ENCODE data around the gene PIK3CD.

DNA sequence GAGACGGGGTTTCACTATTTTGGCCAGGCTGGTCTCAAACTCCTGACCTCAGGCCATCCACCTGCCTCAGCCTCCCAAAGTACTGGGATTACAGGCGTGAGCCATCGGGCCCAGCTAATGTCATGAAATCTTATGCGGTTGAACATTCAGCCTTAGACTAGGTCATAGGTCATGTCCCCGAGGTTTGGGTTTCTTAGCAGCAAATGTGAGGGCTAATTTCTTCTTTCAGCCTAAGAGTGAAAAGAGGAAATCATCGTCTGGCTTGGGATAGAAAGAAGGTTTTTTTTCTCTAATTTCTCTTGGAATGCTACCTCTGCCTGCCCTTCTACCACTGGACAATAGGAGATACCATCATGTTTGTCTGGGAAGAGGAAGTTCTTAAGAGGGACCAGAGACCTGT, 18.0 kb upstream of the PIK3CD start:
- TF ChIP-seq CTCF (IDR thresholded peaks at IDR 0.05), result no peak
- TF ChIP-seq POLR2A (IDR thresholded peaks at IDR 0.05), result no peak
